ENCODE results near the gene IL1RN. TPM values are rescaled to one million over a fixed set of nuclear protein-coding genes. Genes with fewer than 3 reads are reported as not detected.

IL1RN gene
- total RNA-seq, 4 donors from 2014 or later, result 0.77 TPM; not detected in 3

DNA sequence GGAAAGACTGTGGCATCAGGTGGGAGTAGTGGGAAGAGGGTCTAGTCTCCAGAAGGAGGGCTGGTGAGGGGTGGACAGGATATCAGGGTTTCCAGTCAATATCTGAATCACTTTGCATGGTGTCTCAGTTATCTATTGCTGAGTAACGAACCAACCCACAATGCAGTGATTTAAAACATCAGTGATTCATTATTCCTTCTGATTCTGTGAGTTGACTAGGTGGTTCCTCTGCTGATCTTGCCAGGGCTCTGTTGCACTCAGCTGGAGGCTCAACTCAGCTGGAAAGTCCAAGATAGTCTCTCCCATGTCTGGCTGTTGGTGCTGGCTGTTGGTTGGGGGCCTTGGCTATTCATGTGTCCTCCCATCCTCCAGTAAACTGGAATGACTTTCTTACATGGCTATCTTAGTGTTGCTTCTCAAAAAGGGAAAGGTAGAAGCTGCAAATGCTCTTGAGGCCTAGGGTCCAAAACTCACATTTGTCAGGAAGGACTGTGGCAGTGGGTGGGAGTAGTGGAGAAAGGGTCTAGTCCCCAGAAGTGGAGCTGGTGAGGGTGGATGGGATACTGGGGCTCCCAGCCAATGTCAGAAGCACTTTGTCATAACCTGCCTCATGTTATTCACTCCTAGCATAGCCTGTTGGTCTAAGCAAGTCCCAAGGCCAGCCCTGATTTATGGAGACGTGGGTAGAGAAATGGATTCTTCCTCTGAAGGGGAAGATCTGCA is 45.7 kb upstream of the IL1RN start:
- TF ChIP-seq POLR2A (IDR thresholded peaks at IDR 0.05), result no peak
- TF ChIP-seq, protein P1, sequence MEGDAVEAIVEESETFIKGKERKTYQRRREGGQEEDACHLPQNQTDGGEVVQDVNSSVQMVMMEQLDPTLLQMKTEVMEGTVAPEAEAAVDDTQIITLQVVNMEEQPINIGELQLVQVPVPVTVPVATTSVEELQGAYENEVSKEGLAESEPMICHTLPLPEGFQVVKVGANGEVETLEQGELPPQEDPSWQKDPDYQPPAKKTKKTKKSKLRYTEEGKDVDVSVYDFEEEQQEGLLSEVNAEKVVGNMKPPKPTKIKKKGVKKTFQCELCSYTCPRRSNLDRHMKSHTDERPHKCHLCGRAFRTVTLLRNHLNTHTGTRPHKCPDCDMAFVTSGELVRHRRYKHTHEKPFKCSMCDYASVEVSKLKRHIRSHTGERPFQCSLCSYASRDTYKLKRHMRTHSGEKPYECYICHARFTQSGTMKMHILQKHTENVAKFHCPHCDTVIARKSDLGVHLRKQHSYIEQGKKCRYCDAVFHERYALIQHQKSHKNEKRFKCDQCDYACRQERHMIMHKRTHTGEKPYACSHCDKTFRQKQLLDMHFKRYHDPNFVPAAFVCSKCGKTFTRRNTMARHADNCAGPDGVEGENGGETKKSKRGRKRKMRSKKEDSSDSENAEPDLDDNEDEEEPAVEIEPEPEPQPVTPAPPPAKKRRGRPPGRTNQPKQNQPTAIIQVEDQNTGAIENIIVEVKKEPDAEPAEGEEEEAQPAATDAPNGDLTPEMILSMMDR (IDR thresholded peaks at IDR 0.05), result no peak
- H3K27me3 ChIP-seq, result no peaks in the 10 kb centered on the region
- no peaks in the 10 kb centered on the region for H3K36me3 ChIP-seq
- DNase-seq, result no peak
- intact Hi-C loops (cut with DNase I; ENCODE audit: low total_unique reads), result no loop called here
- H3K9me3 ChIP-seq, result no peaks in the 10 kb centered on the region
- H3K27ac ChIP-seq, result no peak overlapping the region
- no peak overlapping the region for H3K4me3 ChIP-seq
- no peaks in the 10 kb centered on the region for H3K4me1 ChIP-seq

DNA sequence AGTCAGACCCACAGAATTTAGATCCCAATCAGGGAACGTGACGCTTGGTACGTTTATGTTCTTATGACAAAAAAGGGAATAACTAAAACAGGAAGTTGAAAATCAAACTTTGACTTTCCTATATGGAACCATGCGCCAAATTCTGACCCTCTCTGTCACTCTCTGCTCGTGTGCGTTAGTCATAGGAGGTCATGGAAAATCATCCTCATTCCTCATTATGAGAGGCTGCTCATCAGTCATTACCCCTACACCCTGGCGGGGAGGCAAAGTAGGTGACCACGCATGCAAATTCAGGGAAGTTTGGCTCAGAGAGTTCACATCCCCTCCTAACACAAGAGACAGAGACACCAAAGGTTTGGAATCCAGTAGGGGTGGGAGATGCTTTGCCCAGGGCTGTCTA is 44.1 kb upstream of the IL1RN start:
- Histone ChIP-seq H3K4me1 (no peaks in the 10 kb centered on the region), H3K27ac (no peak overlapping the region), H3K27me3 (no peaks in the 10 kb centered on the region), H3K9me3 (no peaks in the 10 kb centered on the region), H3K4me3 (no peak overlapping the region), H3K36me3 (no peaks in the 10 kb centered on the region)
- intact Hi-C loops (cut with DNase I; ENCODE audit: low total_unique reads), result no loop called here
- no peak for DNase-seq
- no peak for TF ChIP-seq POLR2A (IDR thresholded peaks at IDR 0.05)
- TF ChIP-seq, protein P1 (IDR thresholded peaks at IDR 0.05), result no peak

DNA sequence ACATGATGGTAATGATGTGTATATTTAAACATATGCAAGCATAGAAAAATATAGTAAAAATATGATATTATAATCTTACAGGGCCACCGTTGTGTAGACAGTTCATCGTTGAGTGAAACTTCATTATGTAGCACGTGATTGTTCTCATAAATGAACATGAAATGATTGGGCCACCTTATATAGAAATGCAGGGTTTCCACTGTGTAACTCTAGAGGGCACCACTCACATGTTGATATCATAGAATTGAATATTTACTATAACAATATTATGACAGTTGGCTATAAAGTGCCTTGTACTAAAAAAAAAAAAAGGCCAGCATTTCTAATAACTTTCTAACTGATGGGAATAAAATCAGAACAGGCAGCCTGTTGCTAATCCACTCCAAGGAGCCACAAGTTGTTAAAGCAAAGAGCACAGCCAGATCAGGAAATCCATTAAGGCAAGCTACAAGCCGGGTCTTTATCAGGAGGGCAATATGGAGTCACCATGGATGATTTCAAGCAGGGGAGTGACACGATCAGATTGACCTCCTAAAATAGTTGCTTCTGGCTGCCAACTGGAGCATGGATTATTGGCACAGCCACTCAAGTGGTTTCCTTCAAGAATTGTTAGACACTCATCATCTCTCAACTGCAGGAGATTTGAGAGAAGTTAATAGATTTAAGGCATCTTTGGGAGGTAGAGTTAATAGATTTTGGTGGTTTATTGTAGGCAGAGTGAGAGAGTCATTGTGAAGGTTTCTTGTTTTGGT is 43.0 kb upstream of the IL1RN start:
- intact Hi-C loops (cut with DNase I; ENCODE audit: low total_unique reads), result no loop called here
- Histone ChIP-seq H3K27me3 (no peaks in the 10 kb centered on the region), H3K9me3 (no peaks in the 10 kb centered on the region), H3K36me3 (no peaks in the 10 kb centered on the region), H3K4me3 (no peak overlapping the region), H3K4me1 (no peaks in the 10 kb centered on the region), H3K27ac (no peak overlapping the region)
- TF ChIP-seq, protein P1 (IDR thresholded peaks at IDR 0.05), result no peak
- TF ChIP-seq POLR2A (IDR thresholded peaks at IDR 0.05), result no peak
- no peak for DNase-seq

DNA sequence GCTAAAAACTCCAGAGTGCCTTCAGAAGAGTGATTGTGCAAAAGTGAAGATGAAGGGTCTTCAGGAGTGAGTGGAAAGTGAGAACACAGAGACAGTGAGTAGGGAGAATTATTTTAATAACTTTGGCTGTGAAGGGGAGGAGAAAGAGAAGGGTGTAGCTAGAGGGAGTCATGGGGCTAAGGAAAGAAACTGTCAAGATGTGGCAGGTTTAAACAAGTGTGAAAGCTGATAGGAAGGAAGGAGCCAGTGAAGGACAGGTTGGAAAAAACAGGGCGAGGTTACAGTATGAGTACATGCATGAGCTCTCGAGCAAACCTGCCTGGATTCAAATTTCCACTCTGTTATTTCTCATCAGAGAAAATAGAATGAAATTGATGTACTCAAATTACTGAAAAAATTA is 41.9 kb upstream of the IL1RN start:
- intact Hi-C loops (cut with DNase I; ENCODE audit: low total_unique reads), result no loop called here
- no peak for TF ChIP-seq POLR2A (IDR thresholded peaks at IDR 0.05)
- TF ChIP-seq, protein P1 (IDR thresholded peaks at IDR 0.05), result no peak
- no peaks in the 10 kb centered on the region for H3K9me3 ChIP-seq
- no peaks in the 10 kb centered on the region for H3K36me3 ChIP-seq
- H3K27me3 ChIP-seq, result no peaks in the 10 kb centered on the region
- no peak overlapping the region for H3K4me3 ChIP-seq
- H3K27ac ChIP-seq, result no peak overlapping the region
- no peaks in the 10 kb centered on the region for H3K4me1 ChIP-seq
- no peak for DNase-seq

Data from uterus (tissue), 4 donors.